ENCODE measurements around the gene CNOT10.
A peak's percentile ranks its signal among the peaks of the same experiment; 100 is the strongest.

The CNOT10 gene

GRCh38 chr3:32684800-32685542 is at the start of gene CNOT10:
CNOT10 (plus strand) TSS chr3:32685188; CDS start chr3:32685461, 273 bp downstream.
- peak within 1 kb of the TSS; percentile 89 for H3K4me3 ChIP-seq (ENCODE audit: low read depth, low read length)
- in situ Hi-C loops (cut with HindIII; ENCODE audit: low sequenced_read_pairs) = no loop called here
- DNase-seq (ENCODE audit: low read depth) = peak; percentile 68
- TF ChIP-seq CTCF (IDR thresholded peaks at IDR 0.05; ENCODE audit: low read depth, low read length, missing control alignments) = no peak

- no peak overlapping the region for H3K4me3 ChIP-seq (ENCODE audit: low read depth, low read length)
- in situ Hi-C loops (cut with HindIII; ENCODE audit: low sequenced_read_pairs) = no loop called here
- DNase-seq (ENCODE audit: low read depth) = no peak
- no peak for TF ChIP-seq CTCF (IDR thresholded peaks at IDR 0.05; ENCODE audit: low read depth, low read length, missing control alignments)
Observed at GRCh38 chr3:32640939-32641338, 44.0 kb upstream of the CNOT10 start.

GRCh38 chr3:32641356-32641755 is 43.6 kb upstream of the CNOT10 start:
- in situ Hi-C loops (cut with HindIII; ENCODE audit: low sequenced_read_pairs) = no loop called here
- no peak for DNase-seq (ENCODE audit: low read depth)
- TF ChIP-seq CTCF (IDR thresholded peaks at IDR 0.05; ENCODE audit: low read depth, low read length, missing control alignments) = no peak
- no peak overlapping the region for H3K4me3 ChIP-seq (ENCODE audit: low read depth, low read length)

- in situ Hi-C loops (cut with HindIII; ENCODE audit: low sequenced_read_pairs) = no loop called here
- no peak overlapping the region for H3K4me3 ChIP-seq (ENCODE audit: low read depth, low read length)
- TF ChIP-seq CTCF (IDR thresholded peaks at IDR 0.05; ENCODE audit: low read depth, low read length, missing control alignments) = no peak
- no peak for DNase-seq (ENCODE audit: low read depth)
Observed at GRCh38 chr3:32643354-32643753, 41.6 kb upstream of the CNOT10 start.

GRCh38 chr3:32643816-32644215 is 41.2 kb upstream of the CNOT10 start:
- in situ Hi-C loops (cut with HindIII; ENCODE audit: low sequenced_read_pairs) = no loop called here

GRCh38 chr3:32644380-32644779 is 40.6 kb upstream of the CNOT10 start:
- no peak overlapping the region for H3K4me3 ChIP-seq (ENCODE audit: low read depth, low read length)
- DNase-seq (ENCODE audit: low read depth) = no peak
- in situ Hi-C loops (cut with HindIII; ENCODE audit: low sequenced_read_pairs) = no loop called here
- no peak for TF ChIP-seq CTCF (IDR thresholded peaks at IDR 0.05; ENCODE audit: low read depth, low read length, missing control alignments)

More at GRCh38 chr3:32643816-32644215, 41.2 kb upstream of the CNOT10 start:
- no peak for TF ChIP-seq CTCF (IDR thresholded peaks at IDR 0.05; ENCODE audit: low read depth, low read length, missing control alignments)
- DNase-seq (ENCODE audit: low read depth) = no peak
- H3K4me3 ChIP-seq (ENCODE audit: low read depth, low read length) = no peak overlapping the region
